GM19324 (cell line): ENCODE data around the gene TRAPPC5.
"Not testable (repeated sequence)": the region's sequence is repeated elsewhere in the genome, so short reads cannot be mapped to it uniquely, and the experiment has no call there.

Experiments
- ATAC-seq: cut with Tn5 transposase; IDR thresholded peaks from one replicate; pipeline ENCODE4 v1.9.1; 2021; ENCODE audit warnings: mild to moderate bottlenecking, moderate library complexity; ENCODE audit not compliant: unreplicated experiment, low FRiP score

The TRAPPC5 gene

GRCh38 chr19:7680606-7681339 lies at the start of gene TRAPPC5:
TSS of gene TRAPPC5 (plus strand) at chr19:7680833. CDS start at chr19:7682254, 1,421 bp downstream.
- peak; percentile 54 for ATAC-seq

DNA sequence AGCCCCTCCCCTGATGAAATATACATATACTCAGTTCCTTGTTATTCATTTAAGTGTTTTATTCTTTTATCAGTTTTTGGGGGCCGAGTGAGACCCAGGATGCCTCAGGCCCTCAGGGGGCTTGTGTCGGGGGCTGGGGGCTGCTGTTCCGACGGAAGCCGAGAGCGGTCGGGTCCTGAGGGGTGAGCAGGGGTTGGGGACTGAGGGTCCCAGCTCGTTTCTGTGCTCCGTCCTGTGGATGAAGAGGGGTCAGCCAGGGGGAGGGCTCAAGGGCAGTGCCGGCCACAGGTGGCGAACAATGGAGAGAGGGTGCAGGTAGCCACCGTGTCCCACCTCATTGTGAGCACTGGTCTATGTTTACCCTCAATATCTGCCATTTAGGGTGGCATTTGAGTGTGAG lies 49.1 kb upstream of the TRAPPC5 start:
- no peak for ATAC-seq

DNA sequence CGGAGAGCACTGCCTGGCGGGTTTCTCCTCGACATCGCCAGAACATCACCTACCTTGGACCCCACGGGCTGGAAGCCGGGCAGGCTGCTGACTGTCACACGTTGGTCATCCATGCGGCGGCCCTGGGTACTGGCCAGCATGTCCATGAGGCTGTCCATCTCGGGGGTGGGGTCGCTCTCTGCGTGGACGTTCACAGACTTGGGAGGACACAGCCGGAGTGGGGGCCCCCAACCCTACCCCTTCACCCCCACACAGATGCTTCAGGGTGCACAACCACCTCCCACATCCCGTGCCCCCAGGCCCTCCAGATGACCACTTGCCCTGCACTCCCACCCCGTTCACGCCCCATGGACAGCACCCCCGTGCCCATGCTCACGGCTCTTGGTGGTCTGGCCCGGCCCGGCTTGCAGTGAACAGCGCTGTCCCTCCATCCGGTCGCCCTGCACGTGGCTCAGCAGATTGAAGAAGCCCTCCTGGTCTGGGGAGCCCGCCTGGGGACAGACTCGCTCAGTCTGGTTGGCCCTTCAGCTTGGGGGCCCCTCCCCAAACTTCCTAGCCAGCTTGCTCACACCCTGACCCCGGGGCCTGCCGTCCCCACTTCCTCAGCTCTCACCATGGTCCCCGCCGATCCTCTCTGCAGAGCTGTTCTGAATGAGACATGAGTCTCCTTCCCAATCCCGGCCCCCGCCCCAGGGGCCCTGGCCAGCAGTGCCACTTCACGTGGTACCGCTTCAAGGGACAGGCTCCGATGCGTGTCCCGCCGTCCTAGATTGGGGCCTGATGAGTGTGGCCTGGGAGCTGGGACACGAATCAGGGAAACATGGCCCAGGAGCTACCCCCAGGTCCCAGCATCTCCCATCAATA lies 48.1 kb upstream of the TRAPPC5 start:
- no peak for ATAC-seq

- ATAC-seq = no peak
These were observed 46.9 kb upstream of the TRAPPC5 start, which contains the start of gene PCP2 for GRCh38 chr19:7633698-7634097. TSS of gene PCP2 (minus strand) at chr19:7633719. CDS start at chr19:7633457, 262 bp downstream.

- ATAC-seq = no peak
These were observed 45.0 kb upstream of the TRAPPC5 start for GRCh38 chr19:7635670-7636069.

- ATAC-seq = no peak
These were observed 44.3 kb upstream of the TRAPPC5 start for GRCh38 chr19:7636317-7636690.

DNA sequence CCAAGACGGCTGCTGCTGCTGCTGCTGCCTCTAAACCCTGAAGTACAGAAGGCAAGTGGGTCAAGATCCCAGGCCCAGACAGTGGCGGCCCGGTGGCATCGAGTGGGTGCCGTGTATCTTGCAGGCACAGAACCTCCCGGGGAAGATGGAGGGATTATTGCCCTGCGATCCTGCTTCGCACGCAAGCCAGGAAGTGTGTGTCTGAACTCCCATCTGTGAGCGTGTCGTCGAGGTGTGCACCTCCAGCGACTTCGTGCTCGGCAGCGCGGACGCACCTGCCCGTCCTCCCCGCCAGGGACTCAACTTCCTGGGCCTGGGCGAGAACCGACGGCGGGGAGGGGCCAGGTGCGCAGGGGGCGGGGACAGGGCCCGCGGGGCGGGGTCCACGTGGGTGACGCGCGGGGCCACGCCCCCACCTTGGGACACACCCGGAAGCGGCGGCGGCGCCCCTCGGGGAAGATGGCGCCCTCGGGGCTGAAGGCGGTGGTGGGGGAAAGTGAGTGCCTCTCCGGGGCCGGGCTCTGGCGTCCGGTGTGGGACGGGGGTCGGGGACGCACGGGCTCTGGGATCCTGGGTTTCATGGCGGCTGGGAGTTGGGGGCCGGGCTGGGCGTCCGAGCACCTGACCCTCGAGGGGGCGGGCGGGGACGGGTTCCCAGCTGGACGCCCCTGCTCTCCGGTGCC lies 43.8 kb upstream of the TRAPPC5 start, which contains the start of gene STXBP2:
TSS of gene STXBP2 (plus strand) at position 420 of the 683 bp plus-strand sequence. CDS start at position 460, 40 bp downstream.
- ATAC-seq = peak; percentile 80

GRCh38 chr19:7637374-7638256 lies 43.0 kb upstream of the TRAPPC5 start:
- ATAC-seq = peak; percentile 16

DNA sequence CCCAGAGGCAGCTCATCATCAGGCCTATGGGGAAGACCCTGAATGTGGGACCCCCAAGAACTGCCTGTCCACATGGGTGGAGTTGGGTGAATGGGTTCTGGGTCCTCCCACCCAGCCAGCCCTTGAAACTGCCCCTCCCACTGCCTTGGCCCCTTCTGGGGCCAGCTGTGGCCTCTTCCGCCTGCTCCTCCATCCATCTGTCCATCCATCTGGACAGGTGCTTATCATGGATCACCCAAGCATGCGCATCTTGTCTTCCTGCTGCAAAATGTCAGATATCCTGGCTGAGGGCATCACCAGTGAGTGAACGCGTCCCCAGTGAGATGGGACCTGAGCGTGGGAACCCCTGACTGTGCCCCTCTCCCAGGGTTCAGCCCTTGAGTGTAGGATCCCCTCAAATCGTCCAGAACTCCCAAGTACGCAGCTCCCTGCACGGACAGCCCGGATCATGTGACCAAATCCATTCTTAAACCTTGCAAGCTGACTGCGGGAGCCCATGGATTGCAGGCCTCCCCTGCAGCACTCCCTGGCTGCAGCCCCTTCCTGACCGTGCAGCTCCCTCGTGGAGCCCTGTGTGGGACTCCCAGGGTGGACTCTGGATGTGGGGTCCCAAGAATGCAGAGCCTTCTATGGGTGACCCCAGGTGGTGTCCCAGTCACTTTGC lies 41.7 kb upstream of the TRAPPC5 start:
- no peak for ATAC-seq

DNA sequence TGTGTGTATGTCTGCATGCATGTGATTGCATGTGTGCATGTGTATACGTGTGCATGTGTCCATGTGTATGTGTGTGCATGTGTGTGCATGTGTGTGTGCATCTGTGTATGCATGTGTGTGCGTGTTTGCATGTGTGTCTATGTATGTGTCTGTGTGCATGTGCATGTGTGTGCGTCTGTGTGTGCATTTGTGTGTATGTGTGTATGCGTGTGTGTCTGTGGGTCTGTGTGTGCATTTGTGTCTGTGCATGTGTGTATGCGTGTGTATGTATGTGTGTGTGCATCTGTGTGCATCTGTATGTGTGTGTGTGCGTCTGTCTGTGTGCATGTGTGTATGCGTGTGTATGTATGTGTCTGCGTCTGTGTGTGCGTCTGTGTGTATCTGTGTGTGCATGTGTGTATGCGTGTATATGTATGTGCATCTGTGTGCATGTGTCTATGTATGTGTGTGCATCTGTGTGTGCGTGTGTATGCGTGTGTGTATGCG lies 40.7 kb upstream of the TRAPPC5 start:
- ATAC-seq = no peak

GRCh38 chr19:7640803-7641202 lies 39.8 kb upstream of the TRAPPC5 start:
- no peak for ATAC-seq

- ATAC-seq = no peak
These were observed 39.0 kb upstream of the TRAPPC5 start for GRCh38 chr19:7641290-7642276.

DNA sequence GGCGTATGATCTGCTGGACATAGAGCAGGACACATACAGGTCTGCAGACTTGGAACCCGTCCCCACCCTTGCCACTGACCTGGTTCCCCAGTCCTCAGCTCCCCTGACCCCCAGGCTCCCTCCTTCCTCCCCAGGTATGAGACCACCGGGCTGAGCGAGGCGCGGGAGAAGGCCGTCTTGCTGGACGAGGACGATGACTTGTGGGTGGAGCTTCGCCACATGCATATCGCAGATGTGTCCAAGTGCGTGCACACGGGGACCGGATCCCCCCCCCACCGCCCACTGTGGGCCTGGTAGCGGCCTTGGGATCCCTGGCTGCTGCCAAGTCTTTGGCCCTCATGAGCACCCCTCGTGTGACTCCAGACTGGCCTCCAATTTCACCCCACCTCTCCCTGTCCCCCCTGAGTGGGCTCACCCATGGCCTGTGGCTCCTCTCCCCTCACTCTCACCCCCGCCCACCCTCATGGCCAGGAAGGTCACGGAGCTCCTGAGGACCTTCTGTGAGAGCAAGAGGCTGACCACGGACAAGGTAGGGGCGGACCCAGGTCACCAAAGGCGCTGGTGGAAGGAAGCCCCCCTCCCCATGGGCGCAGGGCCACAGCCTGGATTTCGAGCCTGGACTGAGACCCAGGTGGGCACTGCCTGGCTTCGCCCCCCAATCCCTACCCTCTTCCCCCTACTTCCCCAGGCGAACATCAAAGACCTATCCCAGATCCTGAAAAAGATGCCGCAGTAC lies 38.2 kb upstream of the TRAPPC5 start:
- ATAC-seq = no peak

GRCh38 chr19:7643031-7643415 lies 37.6 kb upstream of the TRAPPC5 start:
- ATAC-seq = no peak

DNA sequence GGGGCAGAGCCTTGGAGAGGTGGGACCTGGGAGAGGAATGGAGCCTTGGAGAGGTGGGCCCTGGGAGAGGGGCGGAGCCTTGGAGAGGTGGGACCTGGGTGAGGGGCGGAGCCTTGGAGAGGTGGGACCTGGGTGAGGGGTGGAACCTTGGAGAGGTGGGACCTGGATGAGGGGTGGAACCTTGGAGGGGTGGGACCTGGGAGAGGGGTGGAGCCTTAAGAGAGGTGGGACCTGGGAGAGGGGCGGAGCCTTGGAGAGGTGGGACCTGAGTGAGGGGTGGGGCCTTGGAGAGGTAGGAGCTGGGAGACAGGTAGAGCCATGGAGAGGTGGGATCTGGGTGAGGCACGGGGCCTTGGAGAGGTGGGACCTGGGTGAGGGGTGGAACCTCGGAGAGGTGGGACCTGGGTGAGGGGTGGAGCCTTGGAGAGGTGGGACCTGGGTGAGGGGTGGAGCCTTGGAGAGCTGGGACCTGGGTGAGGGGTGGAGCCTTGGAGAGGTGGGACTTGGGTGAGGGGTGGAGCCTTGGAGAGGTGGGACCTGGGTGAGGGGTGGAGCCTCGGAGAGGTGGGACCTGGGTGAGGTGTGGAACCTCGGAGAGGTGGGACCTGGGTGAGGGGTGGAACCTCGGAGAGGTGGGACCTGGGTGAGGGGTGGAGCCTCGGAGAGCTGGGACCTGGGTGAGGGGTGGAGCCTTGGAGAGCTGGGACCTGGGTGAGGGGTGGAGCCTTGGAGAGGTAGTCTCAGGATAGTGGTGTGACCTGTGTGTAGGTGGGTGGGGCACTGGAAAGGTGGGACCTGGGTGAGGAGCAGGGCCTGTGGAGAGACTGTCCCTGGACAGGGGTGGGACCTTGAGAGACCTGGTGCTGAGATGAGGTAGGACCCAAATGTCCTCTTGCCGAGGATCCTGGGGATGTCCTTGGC lies 36.7 kb upstream of the TRAPPC5 start:
- not testable (repeated sequence) for ATAC-seq

DNA sequence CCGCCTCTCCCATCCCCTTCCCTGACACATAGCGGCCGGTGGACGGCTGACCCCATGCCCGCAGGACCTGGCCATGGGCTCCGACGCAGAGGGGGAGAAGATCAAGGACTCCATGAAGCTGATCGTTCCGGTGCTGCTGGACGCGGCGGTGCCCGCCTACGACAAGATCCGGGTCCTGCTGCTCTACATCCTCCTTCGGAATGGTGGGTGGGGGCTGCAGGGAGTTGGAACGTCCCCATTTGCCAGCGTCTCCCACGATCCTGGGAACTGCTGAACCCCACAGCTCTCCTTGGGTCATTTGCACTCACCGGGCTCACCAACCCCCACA lies 36.1 kb upstream of the TRAPPC5 start:
- ATAC-seq = no peak

DNA sequence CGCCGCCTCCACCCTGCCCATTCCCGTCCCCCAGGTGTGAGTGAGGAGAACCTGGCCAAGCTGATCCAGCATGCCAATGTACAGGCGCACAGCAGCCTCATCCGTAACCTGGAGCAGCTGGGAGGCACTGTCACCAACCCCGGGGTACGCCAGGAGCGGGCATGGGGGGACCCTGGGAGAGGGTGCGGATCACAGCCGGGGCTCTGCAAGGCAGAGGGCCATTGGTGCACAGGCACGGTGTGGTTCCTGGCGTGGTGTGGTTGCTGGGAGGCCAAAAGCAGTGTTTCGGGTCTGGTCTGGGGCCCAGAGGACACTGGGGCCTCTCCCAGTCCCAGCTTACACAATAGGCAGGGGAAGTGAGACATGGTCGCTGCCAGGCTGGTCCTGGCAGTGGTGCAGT lies 35.5 kb upstream of the TRAPPC5 start:
- ATAC-seq = no peak
